GM19438 (cell line): Measurements from ENCODE around the gene PRKG1.

ENCODE experiments used
- ATAC-seq: cut with Tn5 transposase; IDR thresholded peaks from one replicate; pipeline ENCODE4 v1.9.1; 2021; ENCODE audit warnings: low read depth; ENCODE audit not compliant: unreplicated experiment

Gene PRKG1

DNA sequence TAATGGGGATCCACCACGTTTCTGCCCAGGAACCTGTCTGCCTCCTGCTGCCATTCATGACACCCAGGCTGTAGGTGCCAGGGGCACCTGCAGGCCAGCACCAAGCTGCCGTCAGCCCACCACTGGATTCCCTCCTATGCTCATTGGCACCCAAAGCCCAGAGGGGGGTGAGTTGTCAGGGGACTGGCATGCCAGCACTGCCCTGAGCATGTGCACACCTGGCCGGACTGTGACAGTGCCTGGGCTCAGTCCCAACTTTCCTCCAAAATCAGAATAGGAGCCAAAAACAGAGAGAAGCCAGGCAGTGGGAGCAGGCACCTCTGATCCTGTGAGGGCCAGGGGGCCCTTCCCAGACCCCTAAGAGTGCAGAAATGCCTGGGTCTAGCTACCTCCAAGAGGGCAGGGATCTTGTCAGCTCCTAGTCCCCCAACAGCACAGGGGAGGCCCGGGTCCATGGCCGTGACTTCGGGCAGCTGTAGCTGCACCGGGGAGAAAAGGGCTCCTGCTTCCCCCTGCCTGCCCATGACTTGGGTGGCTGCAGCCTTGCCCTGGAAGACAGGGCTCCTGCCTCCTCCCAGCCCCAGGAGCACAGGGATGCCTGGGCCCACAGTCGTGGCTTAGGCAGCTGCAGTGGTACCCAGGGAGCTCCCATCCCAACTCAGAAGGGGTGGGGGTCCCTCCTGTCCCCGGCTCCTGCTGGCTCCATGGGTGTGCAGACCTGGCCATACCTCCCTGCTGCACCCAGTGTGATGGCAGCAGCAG lies 990.0 kb downstream of the PRKG1 start:
- no peak for ATAC-seq

DNA sequence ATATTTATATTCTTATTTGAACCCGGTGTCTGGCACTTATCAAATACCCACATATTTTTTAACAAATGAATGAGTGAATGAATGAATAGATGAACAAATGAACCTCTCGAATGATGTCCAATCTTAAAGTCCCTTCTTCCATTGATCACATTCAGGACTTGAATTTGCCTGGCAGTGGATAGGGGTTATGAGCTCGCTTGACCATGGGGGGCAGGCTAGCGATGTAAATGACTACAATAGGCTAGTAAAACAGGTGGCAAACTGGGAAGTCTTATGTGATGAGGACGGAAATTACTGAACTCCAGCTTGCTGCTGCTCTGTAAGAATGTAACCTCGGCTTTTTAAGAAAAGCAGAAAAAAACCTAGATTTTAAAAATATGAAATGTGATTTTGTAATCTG lies 992.1 kb downstream of the PRKG1 start:
- ATAC-seq = no peak

DNA sequence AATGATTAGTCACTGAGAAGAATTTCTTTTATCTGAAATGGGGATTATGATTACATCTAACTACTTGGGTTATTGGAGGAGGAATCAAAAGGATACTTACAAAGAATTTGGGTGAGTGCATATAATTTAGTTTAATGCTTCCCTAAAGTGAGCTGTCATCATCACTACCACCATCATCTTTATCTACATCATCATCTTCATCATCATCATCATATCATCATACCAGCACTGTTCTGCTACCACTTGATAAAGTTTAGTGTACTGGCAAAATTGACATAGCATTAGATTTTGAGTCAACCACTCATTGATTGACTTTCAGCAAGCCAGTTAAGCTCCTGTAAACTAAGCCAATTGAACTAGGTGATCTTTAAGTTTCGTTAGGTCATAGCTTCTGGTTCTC lies 994.2 kb downstream of the PRKG1 start:
- no peak for ATAC-seq

DNA sequence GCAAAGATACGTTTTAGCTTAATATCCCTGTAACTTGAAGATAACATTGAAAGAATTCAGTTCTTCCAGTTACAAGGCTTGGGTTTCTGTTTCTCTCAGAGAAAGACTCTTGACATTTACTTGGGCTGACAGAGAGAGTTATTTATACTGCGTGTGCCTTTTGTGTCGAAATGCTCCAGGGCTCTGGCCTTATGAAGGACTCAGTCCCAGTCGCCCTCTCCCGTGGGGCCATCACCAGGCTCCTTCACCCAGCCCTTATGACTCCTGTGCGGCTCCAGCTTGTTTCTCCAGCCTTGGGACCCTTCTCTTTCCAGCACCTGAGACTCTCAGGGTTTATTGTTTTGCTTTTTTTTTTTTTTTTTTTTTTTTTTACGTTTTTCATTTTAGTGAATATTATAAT lies 997.5 kb downstream of the PRKG1 start:
- no peak for ATAC-seq

DNA sequence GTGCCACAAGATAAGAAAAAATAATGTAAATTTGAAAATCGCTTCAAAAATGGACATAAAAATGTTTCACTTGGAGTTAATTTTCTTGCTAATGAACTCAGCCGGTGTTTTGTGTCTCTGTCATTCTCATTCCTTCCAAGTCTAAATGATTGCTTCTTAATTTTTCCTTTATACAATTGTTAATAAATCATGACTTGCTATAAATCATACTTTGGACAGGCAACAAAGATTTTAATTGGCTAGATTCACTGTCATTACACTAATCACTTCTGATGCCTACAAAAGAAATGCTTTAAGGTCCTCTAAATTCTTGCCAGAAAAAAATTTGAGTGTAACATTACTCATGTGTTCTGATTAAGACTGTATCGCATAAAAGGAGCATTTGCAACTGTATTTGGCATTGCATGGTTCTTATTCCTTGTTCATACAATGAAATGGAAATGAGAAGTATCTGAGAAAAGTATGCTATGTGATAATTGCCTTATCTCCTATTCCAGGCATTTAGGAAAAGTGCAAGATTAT lies 1000.3 kb downstream of the PRKG1 start:
- no peak for ATAC-seq

DNA sequence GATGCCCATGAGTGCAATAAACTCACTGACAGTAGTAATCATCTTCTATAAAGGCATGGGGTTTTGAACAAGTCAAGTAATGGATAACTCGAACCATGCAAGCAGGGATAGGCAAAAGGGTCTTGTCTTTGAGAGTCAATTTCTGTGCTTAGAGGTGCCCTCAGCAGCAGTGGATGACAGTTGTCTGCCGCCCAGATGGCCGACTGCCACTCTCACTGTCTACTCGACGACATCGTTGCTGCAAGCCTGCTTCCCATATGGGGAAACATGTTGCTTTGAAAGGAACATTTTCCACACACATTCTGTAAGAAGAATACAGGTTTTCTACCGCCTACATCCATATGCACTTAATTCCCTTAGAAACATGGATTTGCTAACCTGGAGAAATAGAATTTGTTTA lies 1003.5 kb downstream of the PRKG1 start:
- ATAC-seq = no peak

DNA sequence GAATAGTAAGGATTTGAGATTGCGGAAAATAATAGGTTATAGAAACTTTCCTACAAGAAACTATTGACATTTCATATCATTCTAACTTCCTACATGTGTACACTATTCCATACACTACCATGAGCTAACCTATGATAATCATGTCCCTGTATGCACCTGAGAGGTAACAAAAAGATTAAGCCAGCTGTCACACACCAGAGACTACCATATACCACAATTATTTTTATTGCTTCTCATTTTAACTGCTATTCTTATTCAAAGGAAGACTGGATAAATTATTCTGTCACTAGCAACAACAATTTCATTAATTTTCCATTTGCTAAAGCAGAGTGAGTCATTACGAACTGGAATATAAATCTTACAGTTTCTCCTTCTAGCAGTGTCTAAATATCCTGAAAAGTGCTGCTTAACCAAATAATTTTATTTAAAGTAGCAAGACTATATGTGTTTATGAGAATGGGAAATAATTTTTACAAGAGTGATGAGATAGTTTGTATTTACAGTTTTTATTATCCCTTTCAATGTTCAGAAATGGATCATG lies 1004.2 kb downstream of the PRKG1 start:
- no peak for ATAC-seq

DNA sequence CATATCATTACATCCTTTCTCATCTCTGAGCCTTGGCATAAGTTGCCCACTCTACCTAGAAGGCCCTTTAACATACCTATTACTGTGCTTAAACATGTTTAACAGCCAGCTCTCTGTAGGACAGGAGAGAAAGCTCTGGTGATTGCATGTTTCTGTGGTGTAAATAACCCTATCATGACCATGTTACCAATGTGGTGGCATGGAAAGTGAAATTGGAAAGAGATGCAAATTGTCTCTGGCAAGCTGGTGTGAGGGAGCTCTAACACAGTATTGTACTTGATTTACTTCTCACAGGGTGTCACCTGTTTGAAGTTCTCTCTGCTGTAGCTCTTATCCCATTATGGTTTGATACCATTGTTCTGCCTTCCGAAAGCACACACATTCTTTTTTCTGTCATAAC lies 1008.0 kb downstream of the PRKG1 start:
- ATAC-seq = no peak

DNA sequence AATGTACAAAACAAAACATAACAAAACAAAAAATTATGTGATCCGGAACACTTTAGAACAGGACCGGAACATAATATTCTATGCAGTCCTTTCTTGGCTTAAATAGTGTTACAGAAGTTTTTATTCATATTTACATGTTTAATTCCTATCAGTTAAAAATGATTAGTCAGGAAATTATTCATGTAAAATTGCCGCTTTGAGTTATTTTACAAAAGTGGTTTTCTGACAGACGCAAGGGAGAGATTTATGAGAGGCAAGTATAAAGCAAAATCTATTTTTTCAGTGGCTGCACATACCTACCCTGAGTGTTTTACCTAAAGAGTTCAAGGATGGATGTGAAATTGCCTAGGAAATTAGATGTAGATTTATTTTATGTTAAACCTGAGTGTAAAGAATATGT lies 1009.1 kb downstream of the PRKG1 start:
- ATAC-seq = no peak

DNA sequence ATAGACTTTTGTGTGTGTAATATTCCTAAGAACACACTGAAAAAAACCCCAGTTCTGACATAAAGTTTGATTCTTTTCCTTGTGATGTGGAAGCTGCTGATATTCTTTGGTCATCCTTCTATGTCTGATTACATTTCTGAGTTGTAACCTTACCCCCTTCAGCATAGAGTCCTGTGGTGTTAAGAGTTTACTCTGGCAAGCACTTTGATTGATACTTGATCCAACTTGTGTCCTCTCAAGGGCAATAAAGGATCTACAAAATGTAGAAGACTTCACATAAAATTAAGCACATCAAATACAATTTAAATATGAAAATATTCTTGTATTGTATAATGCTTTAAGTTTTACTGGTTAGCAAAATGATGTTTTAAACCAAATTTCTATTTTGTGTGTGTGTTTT lies 1018.1 kb downstream of the PRKG1 start:
- ATAC-seq = no peak

DNA sequence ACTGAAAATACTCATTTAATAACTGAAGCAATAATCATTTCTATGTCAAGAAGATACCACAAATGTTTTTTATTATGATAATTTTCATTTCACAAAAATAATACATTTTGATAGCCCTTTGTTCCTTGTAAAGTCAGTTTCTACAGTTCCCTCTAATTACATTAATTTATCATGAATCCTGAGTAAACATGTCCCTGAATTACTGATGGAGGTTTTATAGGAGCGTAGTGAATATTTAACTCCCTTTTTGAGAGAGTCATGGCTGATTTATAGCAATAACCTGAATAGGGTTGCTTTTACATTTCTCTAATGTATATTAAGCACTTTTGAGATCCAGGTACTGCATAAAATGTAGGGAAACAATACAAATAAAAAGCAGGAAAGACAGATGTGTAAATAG lies 1023.8 kb downstream of the PRKG1 start:
- ATAC-seq = no peak

DNA sequence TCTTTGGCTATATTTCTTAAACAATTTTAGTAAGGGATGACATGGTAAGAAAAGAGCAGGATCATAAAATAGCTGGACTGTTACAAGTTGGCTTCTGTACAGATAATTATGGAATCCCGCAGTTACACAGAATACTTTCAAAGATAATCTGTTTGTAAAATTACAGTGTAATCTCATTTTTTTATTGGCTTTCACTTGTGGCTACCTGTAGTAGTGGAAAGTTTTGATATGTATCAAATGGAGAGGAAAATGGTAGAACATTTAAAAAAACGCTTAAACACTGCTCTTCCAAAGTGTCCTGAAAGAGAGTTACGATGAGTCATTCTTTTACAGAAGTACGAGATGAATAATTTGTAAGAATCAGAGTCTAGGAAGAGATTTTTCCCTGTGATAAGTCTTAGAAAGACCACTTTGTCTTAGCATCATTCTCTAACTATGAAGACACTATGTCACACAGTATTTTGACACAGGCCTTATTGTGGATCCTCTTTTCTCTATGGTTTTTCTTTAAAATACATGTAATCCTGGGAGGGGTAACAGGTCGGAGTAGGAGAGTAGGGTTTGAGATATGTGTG lies 1024.8 kb downstream of the PRKG1 start:
- no peak for ATAC-seq

DNA sequence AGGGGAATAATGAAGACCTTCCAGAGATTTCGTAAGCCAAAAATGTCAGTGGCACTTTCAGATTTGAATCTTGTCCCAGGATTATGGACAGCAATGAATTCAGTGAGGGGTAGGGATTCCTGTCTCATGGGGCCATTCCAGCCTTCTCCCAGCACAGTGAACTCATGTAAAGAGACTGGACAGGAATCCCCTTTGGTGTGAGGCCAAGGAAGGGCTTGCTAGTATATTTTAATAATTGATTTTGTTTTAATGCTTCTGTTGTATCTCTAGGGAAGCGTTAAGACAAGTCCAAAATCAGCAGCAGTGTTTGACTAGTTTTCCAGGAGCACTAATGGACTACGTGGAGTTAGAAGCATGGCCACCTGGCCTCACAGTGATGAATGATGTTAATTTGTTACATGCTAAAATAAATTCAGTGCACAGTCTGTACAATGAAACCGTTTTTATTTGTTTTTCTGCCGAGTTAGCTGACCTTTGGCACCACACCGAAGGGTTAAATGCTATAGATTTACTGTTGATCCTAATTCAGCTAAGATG lies 1025.8 kb downstream of the PRKG1 start:
- no peak for ATAC-seq

DNA sequence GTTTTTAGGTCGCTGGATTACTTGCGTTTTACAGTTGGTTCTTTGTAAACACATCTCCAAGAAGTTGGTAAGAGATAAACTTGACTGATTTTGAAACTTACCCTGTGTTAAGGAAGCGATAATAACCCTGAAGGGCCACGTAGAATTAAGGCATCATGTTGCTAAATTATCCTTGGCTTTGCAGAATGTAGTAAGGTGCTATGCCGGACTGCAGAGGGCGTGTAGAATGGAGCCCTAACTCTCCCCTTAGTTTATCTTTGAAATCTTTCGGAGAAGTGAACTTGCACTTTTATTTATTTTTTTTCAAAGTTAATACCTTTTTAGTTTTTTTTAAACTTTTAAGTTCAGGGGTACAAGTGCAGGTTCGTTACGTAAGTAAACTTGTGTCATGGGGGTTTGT lies 1031.0 kb downstream of the PRKG1 start:
- ATAC-seq = no peak

DNA sequence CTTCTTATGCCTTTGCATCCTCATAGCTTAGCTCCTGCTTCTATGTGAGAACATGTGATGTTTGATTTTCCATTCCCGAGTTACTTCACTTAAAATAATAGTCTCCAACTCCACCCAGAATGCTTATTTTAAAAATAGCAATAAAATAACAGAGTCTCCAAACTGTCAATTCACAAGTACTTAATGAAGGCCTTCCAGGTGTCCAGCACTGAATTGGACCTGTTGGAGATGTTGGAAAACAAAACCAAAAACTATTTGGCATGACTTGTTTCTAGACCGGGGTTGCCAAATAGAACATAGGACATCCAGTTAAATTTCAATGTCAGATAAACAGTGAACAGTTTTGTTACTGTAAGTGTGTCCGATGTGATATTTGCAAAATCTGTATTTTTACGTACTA lies 1031.7 kb downstream of the PRKG1 start:
- ATAC-seq = no peak

DNA sequence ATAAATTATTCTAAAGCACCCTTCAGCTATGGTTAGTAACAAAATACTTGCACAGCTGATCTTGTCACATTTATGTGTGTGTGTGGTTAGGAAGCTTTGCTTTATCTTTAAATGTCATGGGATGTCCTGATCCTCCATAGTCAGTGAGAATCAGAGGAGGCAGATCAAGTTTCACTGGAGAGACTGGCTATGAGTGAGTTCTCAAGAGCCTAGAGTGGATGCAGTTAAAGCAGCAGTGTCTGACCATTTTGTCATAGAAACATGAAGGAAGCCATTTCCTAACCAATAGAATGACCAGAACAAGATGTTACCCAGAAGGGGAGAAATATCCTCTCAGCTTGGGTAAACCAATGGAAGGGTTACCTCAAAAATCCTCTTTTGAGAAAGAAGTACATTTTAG lies 1032.6 kb downstream of the PRKG1 start:
- ATAC-seq = no peak

DNA sequence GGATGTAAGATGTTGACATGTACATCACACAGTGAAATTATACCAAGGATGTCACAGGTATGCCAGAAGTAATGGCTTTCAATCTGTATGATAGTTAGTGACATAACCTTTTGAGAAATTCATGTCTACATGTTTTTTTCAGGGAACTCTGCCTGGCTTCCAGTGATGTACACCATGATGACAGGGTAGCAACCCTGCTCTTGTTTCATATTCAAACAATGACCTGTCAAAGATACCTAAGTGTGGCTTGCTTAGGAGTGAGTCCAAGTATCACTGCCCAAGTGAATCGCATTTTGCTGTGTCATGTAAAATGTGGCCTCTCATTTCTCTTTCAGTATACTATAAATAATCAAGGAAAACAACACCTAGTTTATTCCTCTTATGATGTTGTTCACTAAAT lies 1033.9 kb downstream of the PRKG1 start:
- no peak for ATAC-seq

DNA sequence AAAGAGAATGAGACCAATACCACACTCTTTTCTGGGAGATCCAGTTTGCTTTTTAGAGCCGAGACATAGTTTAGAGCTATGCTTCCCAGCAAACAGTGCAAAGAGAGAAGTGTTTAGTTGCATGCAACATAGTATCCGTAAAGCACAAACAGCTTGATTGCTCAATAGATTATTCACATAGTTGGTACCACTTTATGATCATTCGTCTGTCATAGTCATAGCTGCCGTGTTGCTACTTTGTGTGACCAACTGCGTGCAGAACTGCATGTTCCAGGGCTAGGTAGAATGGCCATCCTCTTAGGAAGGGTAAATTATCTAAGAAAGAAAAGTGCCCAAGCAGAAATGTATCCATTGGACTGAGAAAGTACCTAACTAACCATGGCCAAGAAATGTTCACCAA lies 1036.3 kb downstream of the PRKG1 start:
- no peak for ATAC-seq

DNA sequence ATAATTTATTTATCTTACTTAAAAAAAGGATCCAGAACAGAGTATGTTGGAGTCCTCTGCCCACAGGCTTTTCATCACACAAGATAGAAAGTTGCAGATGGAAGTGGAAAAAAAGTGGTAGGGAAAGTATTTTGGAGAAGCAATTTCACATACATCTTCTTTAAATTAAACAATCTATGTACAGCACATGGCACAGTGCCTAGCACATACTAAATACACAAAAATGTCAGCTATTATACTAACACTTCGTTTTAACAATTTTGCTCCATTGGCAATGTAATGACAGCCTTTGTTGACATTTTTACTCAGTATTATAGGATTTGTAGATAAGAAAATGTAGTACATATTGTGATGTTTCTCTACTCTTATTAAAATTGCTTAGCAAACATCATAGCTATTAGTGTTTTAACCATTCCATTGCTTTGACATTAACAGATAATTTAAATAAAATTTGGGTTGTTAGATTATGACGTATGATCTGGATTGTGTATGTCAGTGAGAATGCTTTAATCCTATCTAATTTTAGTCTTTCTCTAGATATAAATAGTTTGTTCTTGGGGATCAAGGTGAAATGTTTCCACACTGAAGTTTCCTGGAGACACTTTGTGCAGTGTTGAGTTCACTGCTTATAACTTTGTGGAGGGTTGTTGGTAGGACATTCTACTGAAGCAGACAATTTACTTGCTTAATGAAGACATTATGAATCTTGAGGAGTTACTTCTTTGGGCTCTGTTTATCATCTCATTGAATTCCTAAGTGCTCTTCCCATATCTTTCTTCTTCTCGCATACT lies 1037.0 kb downstream of the PRKG1 start:
- no peak for ATAC-seq

DNA sequence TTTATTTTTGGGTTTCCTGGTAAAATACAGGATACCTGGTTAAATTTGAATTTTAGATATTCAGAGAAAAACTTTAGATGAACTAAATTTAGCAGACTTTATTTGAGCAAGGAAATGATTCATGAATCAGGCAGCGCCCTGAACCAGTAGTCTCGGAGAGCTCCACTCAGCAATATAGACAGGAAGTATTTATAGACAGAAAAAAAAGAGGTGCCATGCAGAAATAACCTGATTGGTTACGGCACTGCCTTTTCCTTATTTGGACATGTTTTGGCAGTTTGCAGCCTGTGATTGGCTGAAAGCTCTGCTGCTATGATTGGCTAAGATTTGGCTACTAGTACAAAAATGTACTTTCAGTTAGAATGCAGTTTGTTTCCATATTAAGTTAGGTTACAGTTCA lies 1041.5 kb downstream of the PRKG1 start:
- ATAC-seq = no peak

DNA sequence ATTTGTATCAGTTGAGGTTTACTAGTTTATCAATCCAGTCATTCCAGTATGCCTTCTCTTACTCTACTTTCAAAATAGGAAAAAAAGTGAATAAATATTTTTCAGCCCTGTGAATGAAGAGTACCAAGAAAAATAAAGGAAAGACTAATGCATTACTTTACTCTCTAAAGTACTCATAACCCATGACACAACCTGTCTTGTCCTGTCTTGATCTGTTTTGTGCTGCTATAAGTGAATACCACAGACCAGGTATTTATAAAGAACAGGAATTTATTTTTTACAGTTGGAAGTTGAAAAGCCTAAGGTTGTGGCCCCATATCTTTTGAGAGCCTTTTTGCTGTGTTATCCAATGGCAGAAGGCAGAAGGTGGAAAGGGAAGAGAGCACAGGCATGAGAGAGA lies 1045.2 kb downstream of the PRKG1 start:
- ATAC-seq = no peak
